ENCODE results near the gene S100A1. TPM values are rescaled to one million over a fixed set of nuclear protein-coding genes. Genes with fewer than 3 reads are reported as not detected.

The S100A1 gene
- total RNA-seq, 1 donor from 2014 or later: 1.2 TPM

- Mint-ChIP-seq H3K27me3 (ENCODE audit: low read depth) (no peaks in the 10 kb centered on the region), H3K4me1 (ENCODE audit: low read depth) (peaks cover 40% of the 10 kb centered on the region), H3K9me3 (ENCODE audit: low read depth) (no peaks in the 10 kb centered on the region), H3K36me3 (ENCODE audit: low read depth) (peaks cover 3% of the 10 kb centered on the region), H3K27ac (ENCODE audit: unreplicated experiment) (no peak overlapping the region), H3K4me3 (ENCODE audit: unreplicated experiment) (no peak overlapping the region)
- DNase-seq (ENCODE audit: low spot score): no peak
- no peak for TF ChIP-seq CTCF (IDR thresholded peaks at IDR 0.05)
Measured at GRCh38 chr1:153614189-153614900, 13.9 kb upstream of the S100A1 start.

- no peak overlapping the region for H3K4me3 Mint-ChIP-seq (ENCODE audit: unreplicated experiment)
Measured at GRCh38 chr1:153614906-153615305, 13.3 kb upstream of the S100A1 start.

GRCh38 chr1:153615406-153615805, 12.8 kb upstream of the S100A1 start:
- peaks cover 29% of the 10 kb centered on the region for H3K4me1 Mint-ChIP-seq (ENCODE audit: low read depth)
- H3K9me3 Mint-ChIP-seq (ENCODE audit: low read depth): no peaks in the 10 kb centered on the region
- no peak for DNase-seq (ENCODE audit: low spot score)
- H3K36me3 Mint-ChIP-seq (ENCODE audit: low read depth): peaks cover 7% of the 10 kb centered on the region
- TF ChIP-seq CTCF (IDR thresholded peaks at IDR 0.05): no peak
- no peak overlapping the region for H3K27ac Mint-ChIP-seq (ENCODE audit: unreplicated experiment)
- H3K27me3 Mint-ChIP-seq (ENCODE audit: low read depth): no peaks in the 10 kb centered on the region
- H3K4me3 Mint-ChIP-seq (ENCODE audit: unreplicated experiment): no peak overlapping the region

More at GRCh38 chr1:153614906-153615305, 13.3 kb upstream of the S100A1 start:
- H3K27me3 Mint-ChIP-seq (ENCODE audit: low read depth): no peaks in the 10 kb centered on the region
- DNase-seq (ENCODE audit: low spot score): no peak
- TF ChIP-seq CTCF (IDR thresholded peaks at IDR 0.05): no peak
- H3K36me3 Mint-ChIP-seq (ENCODE audit: low read depth): peaks cover 7% of the 10 kb centered on the region
- H3K9me3 Mint-ChIP-seq (ENCODE audit: low read depth): no peaks in the 10 kb centered on the region
- H3K4me1 Mint-ChIP-seq (ENCODE audit: low read depth): peaks cover 34% of the 10 kb centered on the region
- no peak overlapping the region for H3K27ac Mint-ChIP-seq (ENCODE audit: unreplicated experiment)

GRCh38 chr1:153616144-153616916, 11.9 kb upstream of the S100A1 start, which contains the start of gene S100A14:
Gene S100A14 (minus strand): TSS chr1:153616325. CDS start chr1:153615858, 467 bp downstream.
- H3K4me1 Mint-ChIP-seq (ENCODE audit: low read depth): peaks cover 21% of the 10 kb centered on the region
- peak within 1 kb of the TSS; percentile 57 for H3K27ac Mint-ChIP-seq (ENCODE audit: unreplicated experiment)
- DNase-seq (ENCODE audit: low spot score): no peak
- no peaks in the 10 kb centered on the region for H3K27me3 Mint-ChIP-seq (ENCODE audit: low read depth)
- no peaks in the 10 kb centered on the region for H3K9me3 Mint-ChIP-seq (ENCODE audit: low read depth)
- TF ChIP-seq CTCF (IDR thresholded peaks at IDR 0.05): no peak
- H3K4me3 Mint-ChIP-seq (ENCODE audit: unreplicated experiment): no peak within 1 kb of the TSS
- H3K36me3 Mint-ChIP-seq (ENCODE audit: low read depth): peaks cover 10% of the 10 kb centered on the region

GRCh38 chr1:153616917-153617311, 11.3 kb upstream of the S100A1 start:
- H3K27me3 Mint-ChIP-seq (ENCODE audit: low read depth): no peaks in the 10 kb centered on the region
- no peaks in the 10 kb centered on the region for H3K9me3 Mint-ChIP-seq (ENCODE audit: low read depth)
- H3K36me3 Mint-ChIP-seq (ENCODE audit: low read depth): peaks cover 10% of the 10 kb centered on the region
- no peak overlapping the region for H3K4me3 Mint-ChIP-seq (ENCODE audit: unreplicated experiment)
- peak overlapping the region; percentile 51 for H3K27ac Mint-ChIP-seq (ENCODE audit: unreplicated experiment)
- no peak for TF ChIP-seq CTCF (IDR thresholded peaks at IDR 0.05)
- peaks cover 15% of the 10 kb centered on the region for H3K4me1 Mint-ChIP-seq (ENCODE audit: low read depth)
- DNase-seq (ENCODE audit: low spot score): peak; percentile 77
